Activated CD8-positive, alpha-beta memory T cell treated with anti-CD3 and anti-CD28 coated beads for 1 hour (primary cell): ENCODE data around the gene CBLL1.

Experiments
- DNase-seq, 2 donors: peaks; one replicate each; pipeline ENCODE4 v3.0.0-alpha.2; 2020; ENCODE audit warnings: low read depth in 1 of 2; ENCODE audit errors: extremely low read depth in 1 of 2

Gene CBLL1

GRCh38 chr7:107742678-107743566 is 1.0 kb upstream of the CBLL1 start:
- peak in 1 of 2 donors; percentile 49 for DNase-seq

- no peak for DNase-seq
These were observed 406 bp downstream of the CBLL1 start for GRCh38 chr7:107744345-107744750.

- DNase-seq: no peak
These were observed 2.1 kb downstream of the CBLL1 start for GRCh38 chr7:107746006-107746405.

- no peak for DNase-seq
These were observed 7.2 kb downstream of the CBLL1 start for GRCh38 chr7:107751113-107751512.

- no peak for DNase-seq
These were observed 10.7 kb downstream of the CBLL1 start for GRCh38 chr7:107754642-107755041.

GRCh38 chr7:107758667-107759066 is 14.7 kb downstream of the CBLL1 start:
- DNase-seq: no peak

- DNase-seq: no peak
These were observed 23.4 kb downstream of the CBLL1 start for GRCh38 chr7:107767391-107767790.

GRCh38 chr7:107768263-107768662 is 24.3 kb downstream of the CBLL1 start:
- no peak for DNase-seq

- DNase-seq: no peak
These were observed 29.1 kb downstream of the CBLL1 start for GRCh38 chr7:107773027-107773426.

- no peak for DNase-seq
These were observed 33.8 kb downstream of the CBLL1 start for GRCh38 chr7:107777702-107778101.

GRCh38 chr7:107778283-107778682 is 34.3 kb downstream of the CBLL1 start:
- no peak for DNase-seq

GRCh38 chr7:107779647-107780099 is 35.7 kb downstream of the CBLL1 start:
- DNase-seq: no peak

- DNase-seq: no peak
These were observed 38.4 kb downstream of the CBLL1 start for GRCh38 chr7:107782374-107782773.

GRCh38 chr7:107783648-107784047 is 39.7 kb downstream of the CBLL1 start:
- DNase-seq: no peak

- no peak for DNase-seq
These were observed 41.2 kb downstream of the CBLL1 start for GRCh38 chr7:107785170-107785569.

- DNase-seq: no peak
These were observed 42.0 kb downstream of the CBLL1 start for GRCh38 chr7:107785926-107786325.

- no peak for DNase-seq
These were observed 44.3 kb downstream of the CBLL1 start for GRCh38 chr7:107788216-107788615.

- DNase-seq: no peak
These were observed 44.7 kb downstream of the CBLL1 start for GRCh38 chr7:107788662-107789061.

- no peak for DNase-seq
These were observed 45.7 kb downstream of the CBLL1 start for GRCh38 chr7:107789647-107790046.

GRCh38 chr7:107792364-107792763 is 48.4 kb downstream of the CBLL1 start:
- no peak for DNase-seq

GRCh38 chr7:107799647-107800264 is 55.8 kb downstream of the CBLL1 start:
- no peak for DNase-seq

- no peak for DNase-seq
These were observed 59.2 kb downstream of the CBLL1 start, which contains the start of gene SLC26A3 for GRCh38 chr7:107803009-107803610. Gene SLC26A3, minus strand, starts transcription at chr7:107803223. Its CDS starts 8,714 bp downstream, at chr7:107794509.
